HEK293 (cell line): ENCODE results near the gene PPM1E.

Experiments used
- CTCF ChIA-PET: fragments of 350-600 bp; formaldehyde crosslinking; extraction: SDS; loops from one replicate; lab custom pipeline; 2021; ENCODE audit warnings: antibody characterized with exemption; lab: Yijun Ruan, JAX
- POLR2A ChIA-PET: fragments of 300-600 bp; formaldehyde crosslinking; extraction: SDS; loops from one replicate; lab custom pipeline; 2020; ENCODE audit warnings: antibody characterized with exemption, inconsistent platforms; lab: Yijun Ruan, JAX
- H3K27ac ChIP-seq: fragments of 200-500 bp; sonication (Bioruptor generic); 2 replicates; pipeline ENCODE4 v1.5.1; 2014; ENCODE audit warnings: low read depth, low read length, control low read depth, inconsistent platforms; ENCODE audit errors: extremely low read depth
- H3K36me3 ChIP-seq, 2 experiments: fragments of 200-500 bp in 1 of 2; sonication (Bioruptor generic) in 1 of 2; 1 replicate in 1 of 2; 2 replicates in 1 of 2; pipeline ENCODE4 v1.5.1; 2014 to 2017; ENCODE audit warnings: inconsistent platforms in 2 of 2, low read length in 2 of 2; ENCODE audit not compliant: control insufficient read depth in 2 of 2, insufficient read depth in 1 of 2
- H3K4me1 ChIP-seq: fragments of 200-500 bp; sonication (Bioruptor generic); 2 replicates; pipeline ENCODE4 v1.5.1; 2014; ENCODE audit warnings: mild to moderate bottlenecking, low read length, inconsistent platforms; ENCODE audit not compliant: control insufficient read depth, insufficient read depth
- H3K4me3 ChIP-seq: 2 replicates; pipeline ENCODE4 v1.5.1; 2011; ENCODE audit warnings: low read depth, mild to moderate bottlenecking, control low read depth, low read length, moderate library complexity
- H3K9me3 ChIP-seq: fragments of 200-500 bp; sonication (Bioruptor generic); 2 replicates; pipeline ENCODE4 v1.5.1; 2014; ENCODE audit warnings: low read depth, low read length, inconsistent platforms; ENCODE audit not compliant: control insufficient read depth, insufficient read depth
- GLIS1 ChIP-seq: fragments of 450-650 bp; formaldehyde crosslinking; IDR thresholded peaks from 2 replicates; pipeline ENCODE4 v1.5.1; 2016; ENCODE audit warnings: missing biosample characterization, missing genetic modification characterization
- HOXA7 ChIP-seq: sonication (generic); formaldehyde crosslinking; IDR thresholded peaks from 2 replicates; pipeline ENCODE4 v1.8.1; 2022; ENCODE audit warnings: missing genetic modification reagents, borderline replicate concordance
- KLF1 ChIP-seq: fragments of 450-650 bp; formaldehyde crosslinking; IDR thresholded peaks from 2 replicates; pipeline ENCODE4 v1.5.1; 2016; ENCODE audit warnings: missing biosample characterization, missing genetic modification characterization
- KLF7 ChIP-seq: fragments of 450-650 bp; formaldehyde crosslinking; IDR thresholded peaks from 2 replicates; pipeline ENCODE4 v1.5.1; 2016; ENCODE audit warnings: missing biosample characterization, missing genetic modification characterization, borderline replicate concordance
- SCRT1 ChIP-seq: fragments of 450-650 bp; formaldehyde crosslinking; IDR thresholded peaks from 2 replicates; pipeline ENCODE4 v1.5.1; 2016; ENCODE audit warnings: missing biosample characterization, missing genetic modification characterization, borderline replicate concordance
- SCRT2 ChIP-seq: fragments of 450-650 bp; formaldehyde crosslinking; IDR thresholded peaks from 2 replicates; pipeline ENCODE4 v1.5.1; 2016; ENCODE audit warnings: missing biosample characterization, missing genetic modification characterization
- SP3 ChIP-seq: fragments of 450-650 bp; formaldehyde crosslinking; IDR thresholded peaks from 2 replicates; pipeline ENCODE4 v1.5.1; 2016; ENCODE audit warnings: missing biosample characterization, missing genetic modification characterization
- YY2 ChIP-seq: fragments of 450-650 bp; formaldehyde crosslinking; IDR thresholded peaks from 2 replicates; pipeline ENCODE4 v1.5.1; 2016; ENCODE audit warnings: missing biosample characterization, missing genetic modification characterization
- ZBTB17 ChIP-seq: fragments of 450-650 bp; formaldehyde crosslinking; IDR thresholded peaks from 2 replicates; pipeline ENCODE4 v1.5.1; 2016; ENCODE audit warnings: missing biosample characterization, missing genetic modification characterization
- ZNF112 ChIP-seq: fragments of 450-650 bp; formaldehyde crosslinking; IDR thresholded peaks from 2 replicates; pipeline ENCODE4 v1.5.0; 2017; ENCODE audit warnings: missing biosample characterization, missing genetic modification characterization
- ZNF157 ChIP-seq: fragments of 450-650 bp; formaldehyde crosslinking; IDR thresholded peaks from 2 replicates; pipeline ENCODE4 v1.5.1; 2016; ENCODE audit warnings: missing biosample characterization, missing genetic modification characterization
- ZNF223 ChIP-seq: fragments of 450-650 bp; formaldehyde crosslinking; IDR thresholded peaks from 2 replicates; pipeline ENCODE4 v1.5.1; 2016; ENCODE audit warnings: missing biosample characterization, missing genetic modification characterization
- ZNF366 ChIP-seq: fragments of 450-650 bp; formaldehyde crosslinking; conservative IDR thresholded peaks from 2 replicates; pipeline ENCODE4 v1.5.1; 2016; ENCODE audit warnings: missing biosample characterization, missing genetic modification characterization
- ZNF423 ChIP-seq: fragments of 450-650 bp; formaldehyde crosslinking; IDR thresholded peaks from 2 replicates; pipeline ENCODE4 v1.5.1; 2016; ENCODE audit warnings: missing biosample characterization, missing genetic modification characterization
- ZNF48 ChIP-seq: fragments of 450-650 bp; formaldehyde crosslinking; IDR thresholded peaks from 2 replicates; pipeline ENCODE4 v1.5.1; 2016; ENCODE audit warnings: missing biosample characterization, missing genetic modification characterization
- ZNF521 ChIP-seq: fragments of 450-650 bp; formaldehyde crosslinking; IDR thresholded peaks from 2 replicates; pipeline ENCODE4 v1.5.1; 2017; ENCODE audit warnings: missing biosample characterization, mild to moderate bottlenecking, missing genetic modification characterization
- ZNF560 ChIP-seq: fragments of 450-650 bp; formaldehyde crosslinking; IDR thresholded peaks from 2 replicates; pipeline ENCODE4 v1.5.1; 2017; ENCODE audit warnings: missing biosample characterization, missing genetic modification characterization, borderline replicate concordance
- ZNF629 ChIP-seq: fragments of 450-650 bp; formaldehyde crosslinking; IDR thresholded peaks from 2 replicates; pipeline ENCODE4 v1.5.1; 2017; ENCODE audit warnings: missing biosample characterization, missing genetic modification characterization
- ZNF76 ChIP-seq: fragments of 450-650 bp; formaldehyde crosslinking; IDR thresholded peaks from 2 replicates; pipeline ENCODE4; 2016; ENCODE audit warnings: low read depth, missing biosample characterization, missing genetic modification characterization, borderline replicate concordance
- ZNF785 ChIP-seq: fragments of 450-650 bp; formaldehyde crosslinking; IDR thresholded peaks from 2 replicates; pipeline ENCODE4 v1.5.1; 2016; ENCODE audit warnings: missing biosample characterization, missing genetic modification characterization
- ZSCAN23 ChIP-seq: fragments of 450-650 bp; formaldehyde crosslinking; IDR thresholded peaks from 2 replicates; pipeline ENCODE4 v1.5.1; 2016; ENCODE audit warnings: missing biosample characterization, missing genetic modification characterization
- ZSCAN30 ChIP-seq: fragments of 450-650 bp; IDR thresholded peaks from 2 replicates; pipeline ENCODE4 v1.5.1; 2018; ENCODE audit warnings: missing biosample characterization, mild to moderate bottlenecking, missing genetic modification characterization, moderate library complexity
- ZXDB ChIP-seq: fragments of 450-650 bp; formaldehyde crosslinking; IDR thresholded peaks from 2 replicates; pipeline ENCODE4 v1.5.1; 2016; ENCODE audit warnings: missing biosample characterization, missing genetic modification characterization
- TF ChIP-seq, protein P1 (sequence below): fragments of 450-650 bp; formaldehyde crosslinking; IDR thresholded peaks from 2 replicates; pipeline ENCODE4 v1.5.1; 2016; ENCODE audit warnings: missing biosample characterization, missing genetic modification characterization
- TF ChIP-seq, protein P2 (sequence below): fragments of 450-650 bp; formaldehyde crosslinking; IDR thresholded peaks from 2 replicates; pipeline ENCODE4 v1.5.1; 2016; ENCODE audit warnings: missing biosample characterization, missing genetic modification characterization
- TF ChIP-seq, protein P3 (sequence below): sonication (generic); formaldehyde crosslinking; IDR thresholded peaks from 2 replicates; pipeline ENCODE4 v1.8.1; 2022; ENCODE audit warnings: mild to moderate bottlenecking, moderate library complexity, missing genetic modification reagents
- TF ChIP-seq, protein P4 (sequence below): fragments of 450-650 bp; formaldehyde crosslinking; conservative IDR thresholded peaks from 2 replicates; pipeline ENCODE4 v1.5.1; 2016; ENCODE audit warnings: low read depth, missing biosample characterization, missing genetic modification characterization

Gene PPM1E

DNA sequence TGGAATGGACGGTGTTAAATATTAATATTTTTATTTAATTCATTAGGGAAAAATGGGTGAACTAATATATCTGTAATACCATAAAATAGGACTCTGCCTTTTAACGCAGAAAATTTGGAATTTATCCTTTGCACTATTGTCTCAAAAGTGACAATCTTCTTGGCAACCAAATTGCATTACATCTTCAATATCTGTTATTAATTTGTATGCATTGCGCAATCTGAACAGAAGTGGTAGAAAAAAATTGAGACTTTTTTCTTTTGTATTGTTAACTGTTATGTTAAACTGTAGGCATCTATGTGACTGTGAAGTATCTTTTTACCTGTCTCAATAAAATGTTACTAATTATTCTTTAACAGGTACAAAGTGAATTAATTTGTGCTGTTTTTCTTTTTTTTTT lies 55.6 kb downstream of the PPM1E start:
- no peak overlapping the region for H3K4me3 ChIP-seq
- H3K36me3 ChIP-seq: no peaks in the 10 kb centered on the region; a peak in 1 of 3 replicates
- ChIA-PET POLR2A (no interaction called here), CTCF (interaction anchor here (0.6 to 0.9 kb wide), 2 partner anchors 8 to 103 kb away, joined by 3 read pairs; no protein-coding TSS in a partner anchor)
- no peak overlapping the region for H3K27ac ChIP-seq
- H3K4me1 ChIP-seq: peaks cover 16% of the 10 kb centered on the region
- no peaks in the 10 kb centered on the region; the same call in 1 of the 2 replicates for H3K9me3 ChIP-seq
- TF ChIP-seq ZNF423 (tag by site-specific recombination): no peak
- no peak for TF ChIP-seq ZXDB (tag by site-specific recombination)
- no peak for TF ChIP-seq ZSCAN30 (tag by site-specific recombination)
- no peak for TF ChIP-seq GLIS1 (tag by site-specific recombination)
- no peak for TF ChIP-seq ZNF521 (tag by site-specific recombination)
- TF ChIP-seq ZSCAN23 (tag by site-specific recombination): no peak
- no peak for TF ChIP-seq ZNF366 (tag by site-specific recombination)
- TF ChIP-seq, all 188 proteins: peak for 0

DNA sequence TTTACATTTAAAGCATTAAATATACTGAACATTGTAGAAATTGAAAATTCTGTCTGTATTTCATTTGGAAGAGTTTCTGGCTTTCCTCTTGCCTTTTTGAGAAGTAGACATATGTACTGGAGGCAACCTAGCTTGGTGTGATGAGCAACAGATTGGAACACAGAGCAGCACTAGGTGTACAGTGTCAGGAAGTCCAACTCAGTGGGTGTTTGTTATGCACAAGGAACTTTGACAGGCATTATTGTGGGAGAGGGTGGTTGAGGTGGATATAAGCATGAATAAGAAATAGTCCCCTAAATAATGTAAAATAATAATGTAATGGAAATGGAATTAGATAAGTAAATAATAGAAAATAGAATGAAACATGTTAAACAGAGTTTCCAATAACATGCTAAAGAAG lies 58.1 kb downstream of the PPM1E start:
- ChIA-PET POLR2A (interaction anchor here (0.6 kb wide), 1 partner anchor 155 kb away, joined by 3 read pairs; no protein-coding TSS in a partner anchor), CTCF (interaction anchor here (0.6 to 0.8 kb wide), 2 partner anchors 13 to 102 kb away, joined by 3 to 4 read pairs; no protein-coding TSS in a partner anchor)
- no peaks in the 10 kb centered on the region; a peak in 1 of 3 replicates for H3K36me3 ChIP-seq
- TF ChIP-seq, protein P1, sequence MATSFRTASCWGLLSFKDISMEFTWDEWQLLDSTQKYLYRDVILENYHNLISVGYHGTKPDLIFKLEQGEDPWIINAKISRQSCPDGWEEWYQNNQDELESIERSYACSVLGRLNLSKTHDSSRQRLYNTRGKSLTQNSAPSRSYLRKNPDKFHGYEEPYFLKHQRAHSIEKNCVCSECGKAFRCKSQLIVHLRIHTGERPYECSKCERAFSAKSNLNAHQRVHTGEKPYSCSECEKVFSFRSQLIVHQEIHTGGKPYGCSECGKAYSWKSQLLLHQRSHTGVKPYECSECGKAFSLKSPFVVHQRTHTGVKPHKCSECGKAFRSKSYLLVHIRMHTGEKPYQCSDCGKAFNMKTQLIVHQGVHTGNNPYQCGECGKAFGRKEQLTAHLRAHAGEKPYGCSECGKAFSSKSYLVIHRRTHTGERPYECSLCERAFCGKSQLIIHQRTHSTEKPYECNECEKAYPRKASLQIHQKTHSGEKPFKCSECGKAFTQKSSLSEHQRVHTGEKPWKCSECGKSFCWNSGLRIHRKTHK (tag by site-specific recombination): no peak
- TF ChIP-seq ZNF223 (tag by site-specific recombination) (no peak), ZNF112 (tag by site-specific recombination) (no peak), KLF7 (tag by site-specific recombination) (no peak), KLF1 (tag by site-specific recombination) (no peak), ZNF560 (tag by site-specific recombination) (no peak), SCRT1 (tag by site-specific recombination) (no peak), HOXA7 (CRISPR knock-in tag) (no peak), ZNF785 (tag by site-specific recombination) (no peak), ZNF76 (tag by site-specific recombination) (no peak), ZNF48 (tag by site-specific recombination) (no peak), ZNF157 (no peak), SCRT2 (tag by site-specific recombination) (peak; percentile 85), ZNF629 (tag by site-specific recombination) (no peak), SP3 (tag by site-specific recombination) (no peak), ZBTB17 (tag by site-specific recombination) (0 out of 2 replicates have a peak, but pooled peaks have one; percentile 32), YY2 (tag by site-specific recombination) (no peak)
- TF ChIP-seq, protein P2, sequence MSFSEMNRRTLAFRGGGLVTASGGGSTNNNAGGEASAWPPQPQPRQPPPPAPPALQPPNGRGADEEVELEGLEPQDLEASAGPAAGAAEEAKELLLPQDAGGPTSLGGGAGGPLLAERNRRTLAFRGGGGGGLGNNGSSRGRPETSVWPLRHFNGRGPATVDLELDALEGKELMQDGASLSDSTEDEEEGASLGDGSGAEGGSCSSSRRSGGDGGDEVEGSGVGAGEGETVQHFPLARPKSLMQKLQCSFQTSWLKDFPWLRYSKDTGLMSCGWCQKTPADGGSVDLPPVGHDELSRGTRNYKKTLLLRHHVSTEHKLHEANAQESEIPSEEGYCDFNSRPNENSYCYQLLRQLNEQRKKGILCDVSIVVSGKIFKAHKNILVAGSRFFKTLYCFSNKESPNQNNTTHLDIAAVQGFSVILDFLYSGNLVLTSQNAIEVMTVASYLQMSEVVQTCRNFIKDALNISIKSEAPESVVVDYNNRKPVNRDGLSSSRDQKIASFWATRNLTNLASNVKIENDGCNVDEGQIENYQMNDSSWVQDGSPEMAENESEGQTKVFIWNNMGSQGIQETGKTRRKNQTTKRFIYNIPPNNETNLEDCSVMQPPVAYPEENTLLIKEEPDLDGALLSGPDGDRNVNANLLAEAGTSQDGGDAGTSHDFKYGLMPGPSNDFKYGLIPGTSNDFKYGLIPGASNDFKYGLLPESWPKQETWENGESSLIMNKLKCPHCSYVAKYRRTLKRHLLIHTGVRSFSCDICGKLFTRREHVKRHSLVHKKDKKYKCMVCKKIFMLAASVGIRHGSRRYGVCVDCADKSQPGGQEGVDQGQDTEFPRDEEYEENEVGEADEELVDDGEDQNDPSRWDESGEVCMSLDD (tag by site-specific recombination): no peak
- TF ChIP-seq, protein P3, sequence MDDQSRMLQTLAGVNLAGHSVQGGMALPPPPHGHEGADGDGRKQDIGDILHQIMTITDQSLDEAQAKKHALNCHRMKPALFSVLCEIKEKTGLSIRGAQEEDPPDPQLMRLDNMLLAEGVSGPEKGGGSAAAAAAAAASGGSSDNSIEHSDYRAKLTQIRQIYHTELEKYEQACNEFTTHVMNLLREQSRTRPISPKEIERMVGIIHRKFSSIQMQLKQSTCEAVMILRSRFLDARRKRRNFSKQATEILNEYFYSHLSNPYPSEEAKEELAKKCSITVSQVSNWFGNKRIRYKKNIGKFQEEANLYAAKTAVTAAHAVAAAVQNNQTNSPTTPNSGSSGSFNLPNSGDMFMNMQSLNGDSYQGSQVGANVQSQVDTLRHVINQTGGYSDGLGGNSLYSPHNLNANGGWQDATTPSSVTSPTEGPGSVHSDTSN (CRISPR knock-in tag): no peak
- TF ChIP-seq, protein P4, sequence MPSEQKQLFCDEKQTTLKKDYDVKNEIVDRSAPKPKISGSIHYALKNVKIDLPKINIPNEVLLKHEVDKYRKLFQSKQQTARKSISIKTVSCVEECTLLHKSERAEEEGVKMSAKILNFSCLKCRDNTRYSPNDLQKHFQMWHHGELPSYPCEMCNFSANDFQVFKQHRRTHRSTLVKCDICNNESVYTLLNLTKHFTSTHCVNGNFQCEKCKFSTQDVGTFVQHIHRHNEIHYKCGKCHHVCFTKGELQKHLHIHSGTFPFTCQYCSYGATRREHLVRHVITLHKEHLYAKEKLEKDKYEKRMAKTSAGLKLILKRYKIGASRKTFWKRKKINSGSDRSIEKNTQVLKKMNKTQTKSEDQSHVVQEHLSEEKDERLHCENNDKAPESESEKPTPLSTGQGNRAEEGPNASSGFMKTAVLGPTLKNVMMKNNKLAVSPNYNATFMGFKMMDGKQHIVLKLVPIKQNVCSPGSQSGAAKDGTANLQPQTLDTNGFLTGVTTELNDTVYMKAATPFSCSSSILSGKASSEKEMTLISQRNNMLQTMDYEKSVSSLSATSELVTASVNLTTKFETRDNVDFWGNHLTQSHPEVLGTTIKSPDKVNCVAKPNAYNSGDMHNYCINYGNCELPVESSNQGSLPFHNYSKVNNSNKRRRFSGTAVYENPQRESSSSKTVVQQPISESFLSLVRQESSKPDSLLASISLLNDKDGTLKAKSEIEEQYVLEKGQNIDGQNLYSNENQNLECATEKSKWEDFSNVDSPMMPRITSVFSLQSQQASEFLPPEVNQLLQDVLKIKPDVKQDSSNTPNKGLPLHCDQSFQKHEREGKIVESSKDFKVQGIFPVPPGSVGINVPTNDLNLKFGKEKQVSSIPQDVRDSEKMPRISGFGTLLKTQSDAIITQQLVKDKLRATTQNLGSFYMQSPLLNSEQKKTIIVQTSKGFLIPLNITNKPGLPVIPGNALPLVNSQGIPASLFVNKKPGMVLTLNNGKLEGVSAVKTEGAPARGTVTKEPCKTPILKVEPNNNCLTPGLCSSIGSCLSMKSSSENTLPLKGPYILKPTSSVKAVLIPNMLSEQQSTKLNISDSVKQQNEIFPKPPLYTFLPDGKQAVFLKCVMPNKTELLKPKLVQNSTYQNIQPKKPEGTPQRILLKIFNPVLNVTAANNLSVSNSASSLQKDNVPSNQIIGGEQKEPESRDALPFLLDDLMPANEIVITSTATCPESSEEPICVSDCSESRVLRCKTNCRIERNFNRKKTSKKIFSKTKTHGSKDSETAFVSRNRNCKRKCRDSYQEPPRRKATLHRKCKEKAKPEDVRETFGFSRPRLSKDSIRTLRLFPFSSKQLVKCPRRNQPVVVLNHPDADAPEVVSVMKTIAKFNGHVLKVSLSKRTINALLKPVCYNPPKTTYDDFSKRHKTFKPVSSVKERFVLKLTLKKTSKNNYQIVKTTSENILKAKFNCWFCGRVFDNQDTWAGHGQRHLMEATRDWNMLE (tag by site-specific recombination): no peak

More for the DNA sequence above, 58.1 kb downstream of the PPM1E start:
- Histone ChIP-seq H3K4me1 (peaks cover 16% of the 10 kb centered on the region), H3K4me3 (no peak overlapping the region), H3K27ac (no peak overlapping the region), H3K9me3 (no peaks in the 10 kb centered on the region)
